HG03575 (cell line): Measurements from ENCODE around the gene CORO1C.

Experiments
- ATAC-seq: cut with Tn5 transposase; IDR thresholded peaks from one replicate; pipeline ENCODE4 v1.9.1; 2021; ENCODE audit not compliant: unreplicated experiment, insufficient number of reproducible peaks, low FRiP score; ENCODE audit errors: extremely low read depth

CORO1C gene

GRCh38 chr12:108704527-108704926 lies 26.8 kb downstream of the CORO1C start:
- ATAC-seq = no peak

- ATAC-seq = no peak
Measured at GRCh38 chr12:108702595-108703320, 28.6 kb downstream of the CORO1C start.

GRCh38 chr12:108701779-108702441 lies 29.4 kb downstream of the CORO1C start:
- ATAC-seq = no peak

- no peak for ATAC-seq
Measured at GRCh38 chr12:108700833-108701541, 30.3 kb downstream of the CORO1C start.

- ATAC-seq = no peak
Measured at GRCh38 chr12:108699955-108700563, 31.3 kb downstream of the CORO1C start.

GRCh38 chr12:108697905-108698304 lies 33.4 kb downstream of the CORO1C start:
- ATAC-seq = no peak

GRCh38 chr12:108696996-108697290 lies 34.4 kb downstream of the CORO1C start:
- ATAC-seq = no peak

GRCh38 chr12:108696111-108696995 lies 35.0 kb downstream of the CORO1C start:
- ATAC-seq = no peak

- no peak for ATAC-seq
Measured at GRCh38 chr12:108694812-108695278, 36.5 kb downstream of the CORO1C start.

- ATAC-seq = no peak
Measured at GRCh38 chr12:108693751-108694150, 37.6 kb downstream of the CORO1C start.

GRCh38 chr12:108693186-108693730 lies 38.1 kb downstream of the CORO1C start:
- ATAC-seq = no peak

- no peak for ATAC-seq
Measured at GRCh38 chr12:108691998-108692808, 39.1 kb downstream of the CORO1C start.

GRCh38 chr12:108691175-108691997 lies 39.9 kb downstream of the CORO1C start:
- ATAC-seq = no peak

- ATAC-seq = no peak
Measured at GRCh38 chr12:108690542-108691174, 40.7 kb downstream of the CORO1C start.

GRCh38 chr12:108690191-108690518 lies 41.2 kb downstream of the CORO1C start:
- no peak for ATAC-seq

- ATAC-seq = no peak
Measured at GRCh38 chr12:108689314-108690190, 41.8 kb downstream of the CORO1C start.
